Spleen (tissue), 7 donors: Measurements from ENCODE around the gene POLN.

Experiments
- POLR2AphosphoS5 ChIP-seq, 3 donors: sonication (generic); formaldehyde crosslinking; IDR thresholded peaks; one replicate each; pipeline ENCODE4 v1.5.1; 2017; ENCODE audit warnings: antibody characterized with exemption in 3 of 3
- TF ChIP-seq, protein P1 (sequence below), 11 experiments: fragments of 200-600 bp in 7 of 11; fragments of 450-650 bp in 4 of 11; sonication (generic) in 4 of 11; IDR thresholded peaks in 8 of 11; conservative IDR thresholded peaks in 3 of 11; 1 replicate in 7 of 11; 2 replicates in 4 of 11; pipeline versions ENCODE4 v1.4.0 to v1.8.0; 2016 to 2021; ENCODE audit warnings: antibody characterized with exemption in 11 of 11, inconsistent platforms in 4 of 11, mild to moderate bottlenecking in 1 of 11
- donor health status: DM: no; HTN: no; CAD: no; lungs with moderate emphysema.
- donor health status: DM: no; HTN: no; CAD: no.
- donor health status: DM: no; HTN: no; CAD: no.

DNA sequence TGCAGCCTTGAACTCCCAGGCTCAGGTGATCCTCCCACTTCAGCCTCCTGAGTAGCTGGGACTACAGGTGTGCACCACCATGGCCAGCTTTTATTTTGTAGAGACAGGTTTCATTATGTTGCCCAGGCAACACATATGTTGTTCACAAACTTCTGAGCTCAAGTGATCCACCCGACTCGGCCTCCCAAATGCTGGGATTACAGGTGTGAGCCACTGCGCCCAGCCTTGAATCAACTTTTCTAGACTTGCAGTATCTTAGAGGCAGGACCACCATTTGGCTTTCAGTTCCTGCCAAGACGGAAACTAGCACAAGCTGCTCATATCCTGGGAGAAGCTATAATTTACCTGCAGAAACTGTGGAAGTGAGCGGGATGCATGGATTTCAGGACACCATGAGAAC, 162.9 kb downstream of the POLN start:
- no peak for TF ChIP-seq POLR2AphosphoS5 (IDR thresholded peaks at IDR 0.05)
- TF ChIP-seq, protein P1, sequence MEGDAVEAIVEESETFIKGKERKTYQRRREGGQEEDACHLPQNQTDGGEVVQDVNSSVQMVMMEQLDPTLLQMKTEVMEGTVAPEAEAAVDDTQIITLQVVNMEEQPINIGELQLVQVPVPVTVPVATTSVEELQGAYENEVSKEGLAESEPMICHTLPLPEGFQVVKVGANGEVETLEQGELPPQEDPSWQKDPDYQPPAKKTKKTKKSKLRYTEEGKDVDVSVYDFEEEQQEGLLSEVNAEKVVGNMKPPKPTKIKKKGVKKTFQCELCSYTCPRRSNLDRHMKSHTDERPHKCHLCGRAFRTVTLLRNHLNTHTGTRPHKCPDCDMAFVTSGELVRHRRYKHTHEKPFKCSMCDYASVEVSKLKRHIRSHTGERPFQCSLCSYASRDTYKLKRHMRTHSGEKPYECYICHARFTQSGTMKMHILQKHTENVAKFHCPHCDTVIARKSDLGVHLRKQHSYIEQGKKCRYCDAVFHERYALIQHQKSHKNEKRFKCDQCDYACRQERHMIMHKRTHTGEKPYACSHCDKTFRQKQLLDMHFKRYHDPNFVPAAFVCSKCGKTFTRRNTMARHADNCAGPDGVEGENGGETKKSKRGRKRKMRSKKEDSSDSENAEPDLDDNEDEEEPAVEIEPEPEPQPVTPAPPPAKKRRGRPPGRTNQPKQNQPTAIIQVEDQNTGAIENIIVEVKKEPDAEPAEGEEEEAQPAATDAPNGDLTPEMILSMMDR (IDR thresholded peaks at IDR 0.05 in 8 of 11, conservative IDR thresholded peaks at IDR 0.05 in 3 of 11) = no peak
